ENCODE results near the gene DTHD1. TPM values are rescaled to one million over a fixed set of nuclear protein-coding genes. Genes with fewer than 3 reads are reported as not detected.
A peak's percentile ranks its signal among the peaks of the same experiment; 100 is the strongest.

The DTHD1 gene
- total RNA-seq, 4 donors from 2014 or later: 0.68 to 1.3 TPM; not detected in 2

DNA sequence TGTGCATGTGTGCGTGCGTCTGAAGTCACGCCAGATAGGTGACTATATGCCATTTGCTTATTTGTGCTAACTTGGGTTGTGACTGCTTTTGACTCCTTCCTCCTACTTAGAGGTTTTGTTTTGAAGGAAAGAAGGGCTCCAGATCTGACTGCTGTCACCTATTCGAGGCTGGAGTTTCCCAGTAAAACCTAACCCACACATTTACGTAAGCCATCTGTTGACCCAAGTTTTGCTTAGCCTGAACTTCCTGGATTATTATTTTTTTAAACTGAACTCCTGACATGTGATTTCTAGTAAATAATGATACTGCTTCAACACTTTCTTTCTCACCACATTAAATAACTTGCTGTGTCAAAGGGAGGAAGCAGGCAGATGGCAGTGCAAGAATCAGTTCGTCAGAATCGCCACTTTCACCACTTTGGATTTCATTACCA, 41.5 kb downstream of the DTHD1 start:
- TF ChIP-seq, protein P1, sequence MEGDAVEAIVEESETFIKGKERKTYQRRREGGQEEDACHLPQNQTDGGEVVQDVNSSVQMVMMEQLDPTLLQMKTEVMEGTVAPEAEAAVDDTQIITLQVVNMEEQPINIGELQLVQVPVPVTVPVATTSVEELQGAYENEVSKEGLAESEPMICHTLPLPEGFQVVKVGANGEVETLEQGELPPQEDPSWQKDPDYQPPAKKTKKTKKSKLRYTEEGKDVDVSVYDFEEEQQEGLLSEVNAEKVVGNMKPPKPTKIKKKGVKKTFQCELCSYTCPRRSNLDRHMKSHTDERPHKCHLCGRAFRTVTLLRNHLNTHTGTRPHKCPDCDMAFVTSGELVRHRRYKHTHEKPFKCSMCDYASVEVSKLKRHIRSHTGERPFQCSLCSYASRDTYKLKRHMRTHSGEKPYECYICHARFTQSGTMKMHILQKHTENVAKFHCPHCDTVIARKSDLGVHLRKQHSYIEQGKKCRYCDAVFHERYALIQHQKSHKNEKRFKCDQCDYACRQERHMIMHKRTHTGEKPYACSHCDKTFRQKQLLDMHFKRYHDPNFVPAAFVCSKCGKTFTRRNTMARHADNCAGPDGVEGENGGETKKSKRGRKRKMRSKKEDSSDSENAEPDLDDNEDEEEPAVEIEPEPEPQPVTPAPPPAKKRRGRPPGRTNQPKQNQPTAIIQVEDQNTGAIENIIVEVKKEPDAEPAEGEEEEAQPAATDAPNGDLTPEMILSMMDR (IDR thresholded peaks at IDR 0.05): no peak
- TF ChIP-seq POLR2AphosphoS5 (IDR thresholded peaks at IDR 0.05): no peak
- no peak for TF ChIP-seq POLR2A (IDR thresholded peaks at IDR 0.05)
- TF ChIP-seq EP300 (IDR thresholded peaks at IDR 0.05; ENCODE audit: low read depth): no peak
- peaks cover 0 to 6% (median 0%) of the 10 kb centered on the region in 4 donors for H3K4me1 ChIP-seq
- H3K4me3 ChIP-seq: no peak overlapping the region
- H3K36me3 ChIP-seq: no peaks in the 10 kb centered on the region
- no peak for DNase-seq
- no peaks in the 10 kb centered on the region for H3K9me3 ChIP-seq
- peak overlapping the region in 1 of 4 donors; percentile 3 for H3K27ac ChIP-seq
- intact Hi-C loops (cut with DNase I; ENCODE audit: low total_unique reads) (no loop called here), in situ Hi-C loops (cut with MboI; ENCODE audit: low pct_ligation_motif_present in 1 of 4, low pct_unique_long_range_greater_than_20kb in 1 of 4, low sequenced_read_pairs in 3 of 4) (no loop called here)
- WGBS, 2 donors (ENCODE audit: low coverage in 1 of 2): 47 to 52% methylated on average over 5 to 7 of the region's 7 CpGs
- no peaks in the 10 kb centered on the region for H3K27me3 ChIP-seq

DNA sequence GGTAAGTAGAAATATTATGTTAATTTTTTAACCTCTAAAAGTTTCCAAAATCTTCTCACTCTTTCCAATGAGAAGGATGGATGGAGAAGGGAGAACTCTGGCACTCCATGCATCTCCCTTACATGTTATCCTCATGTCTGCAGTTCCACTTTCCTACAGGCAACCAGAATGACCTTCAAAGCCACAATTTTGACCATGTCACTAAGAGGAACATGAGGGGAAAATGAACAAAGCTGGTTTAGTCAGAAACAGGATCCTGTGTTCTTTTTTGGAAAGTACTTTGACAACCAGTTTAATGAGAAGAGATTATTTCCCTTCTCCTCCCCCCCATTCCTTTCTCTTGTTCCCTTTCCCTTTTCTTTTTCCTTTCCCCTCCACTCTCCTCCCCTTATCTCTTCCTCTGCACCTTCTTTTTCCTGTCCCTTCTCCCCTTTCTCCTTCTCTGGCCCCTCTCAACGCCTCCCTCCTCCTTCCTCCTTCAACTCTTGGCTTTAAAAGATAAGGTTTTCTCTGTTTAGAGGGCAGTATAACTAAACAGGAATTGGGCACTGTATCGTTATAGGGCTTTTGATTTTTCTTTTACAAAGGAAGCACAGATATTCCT, 42.5 kb downstream of the DTHD1 start:
- H3K27me3 ChIP-seq: no peaks in the 10 kb centered on the region
- in situ Hi-C loops (cut with MboI; ENCODE audit: low pct_ligation_motif_present in 1 of 4, low pct_unique_long_range_greater_than_20kb in 1 of 4, low sequenced_read_pairs in 3 of 4) (no loop called here), intact Hi-C loops (cut with DNase I; ENCODE audit: low total_unique reads) (no loop called here)
- no peaks in the 10 kb centered on the region for H3K9me3 ChIP-seq
- no peak for DNase-seq
- H3K27ac ChIP-seq: no peak overlapping the region
- H3K4me3 ChIP-seq: no peak overlapping the region
- TF ChIP-seq POLR2AphosphoS5 (IDR thresholded peaks at IDR 0.05) (no peak), POLR2A (IDR thresholded peaks at IDR 0.05) (no peak), EP300 (IDR thresholded peaks at IDR 0.05; ENCODE audit: low read depth) (no peak)
- TF ChIP-seq, protein P1 (IDR thresholded peaks at IDR 0.05): no peak
- H3K36me3 ChIP-seq: no peaks in the 10 kb centered on the region
- 40 to 64% methylated on average over 2 of the region's 2 CpGs for WGBS, 2 donors (ENCODE audit: low coverage in 1 of 2)
- peaks cover 0 to 6% (median 0%) of the 10 kb centered on the region in 4 donors for H3K4me1 ChIP-seq

DNA sequence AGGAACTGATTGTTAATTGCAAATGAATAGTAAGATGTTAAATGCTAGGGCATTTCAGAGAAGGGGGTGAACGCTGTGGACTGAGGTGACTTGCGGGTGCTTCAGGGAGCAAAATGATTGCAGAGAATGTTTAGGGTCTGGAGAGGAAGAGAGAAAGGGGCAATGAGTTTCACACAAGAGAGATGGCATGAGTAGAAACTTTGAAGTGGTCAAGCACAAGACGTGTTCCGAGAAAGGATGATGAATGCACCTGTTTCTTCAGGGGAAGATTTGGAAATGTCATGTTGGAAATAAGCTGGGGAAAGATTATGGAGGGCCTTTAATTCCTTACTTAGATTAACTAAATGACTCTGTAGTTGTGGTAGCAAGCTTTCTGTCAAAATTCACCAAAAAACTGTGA, 43.4 kb downstream of the DTHD1 start:
- intact Hi-C loops (cut with DNase I; ENCODE audit: low total_unique reads): no loop called here
- 84 to 100% methylated on average over 4 of the region's 4 CpGs for WGBS, 2 donors (ENCODE audit: low coverage in 1 of 2)
- no peak for DNase-seq
- Histone ChIP-seq H3K27ac (no peak overlapping the region), H3K36me3 (no peaks in the 10 kb centered on the region), H3K4me3 (no peak overlapping the region), H3K27me3 (no peaks in the 10 kb centered on the region), H3K4me1 (peaks cover 0 to 6% (median 0%) of the 10 kb centered on the region in 4 donors), H3K9me3 (no peaks in the 10 kb centered on the region)
- TF ChIP-seq EP300 (IDR thresholded peaks at IDR 0.05; ENCODE audit: low read depth) (no peak), POLR2AphosphoS5 (IDR thresholded peaks at IDR 0.05) (no peak), POLR2A (IDR thresholded peaks at IDR 0.05) (no peak)
- TF ChIP-seq, protein P1 (IDR thresholded peaks at IDR 0.05): no peak
- in situ Hi-C loops (cut with MboI; ENCODE audit: low pct_ligation_motif_present in 1 of 4, low pct_unique_long_range_greater_than_20kb in 1 of 4, low sequenced_read_pairs in 3 of 4): no loop called here

DNA sequence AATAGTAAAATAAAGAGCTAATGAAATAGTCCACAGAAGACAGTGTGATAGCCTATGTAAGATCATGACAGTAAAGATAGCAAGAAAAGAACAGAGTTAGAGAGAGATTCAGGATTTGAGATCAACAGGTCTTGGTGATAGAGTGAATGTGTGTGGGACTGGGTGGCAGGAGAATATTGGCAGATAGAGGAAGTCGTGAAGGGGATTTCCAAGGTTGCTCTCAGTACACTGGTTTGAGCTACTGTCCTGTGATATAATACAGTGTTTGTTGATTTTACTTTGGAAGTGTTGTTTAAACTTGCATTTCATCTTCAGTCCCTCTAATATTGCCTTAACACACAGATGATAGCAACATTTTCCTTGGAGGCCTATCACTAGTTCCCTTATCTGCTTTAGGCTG, 44.1 kb downstream of the DTHD1 start:
- TF ChIP-seq, protein P1 (IDR thresholded peaks at IDR 0.05): no peak
- TF ChIP-seq POLR2AphosphoS5 (IDR thresholded peaks at IDR 0.05) (no peak), EP300 (IDR thresholded peaks at IDR 0.05; ENCODE audit: low read depth) (no peak), POLR2A (IDR thresholded peaks at IDR 0.05) (no peak)
- Histone ChIP-seq H3K27ac (no peak overlapping the region), H3K9me3 (no peaks in the 10 kb centered on the region), H3K4me1 (peaks cover 0 to 6% (median 0%) of the 10 kb centered on the region in 4 donors), H3K27me3 (no peaks in the 10 kb centered on the region), H3K36me3 (no peaks in the 10 kb centered on the region), H3K4me3 (no peak overlapping the region)
- no peak for DNase-seq
- WGBS, 2 donors (ENCODE audit: low coverage in 1 of 2): 0 to 68% methylated on average over 1 of the region's 1 CpG
- intact Hi-C loops (cut with DNase I; ENCODE audit: low total_unique reads): no loop called here
- in situ Hi-C loops (cut with MboI; ENCODE audit: low pct_ligation_motif_present in 1 of 4, low pct_unique_long_range_greater_than_20kb in 1 of 4, low sequenced_read_pairs in 3 of 4): no loop called here
